GM18517 (cell line): ENCODE measurements around the gene CACHD1.

ENCODE experiments used
- ATAC-seq: cut with Tn5 transposase; IDR thresholded peaks from one replicate; pipeline ENCODE4 v1.9.1; 2021; ENCODE audit warnings: mild to moderate bottlenecking, moderate library complexity; ENCODE audit not compliant: unreplicated experiment

The CACHD1 gene

DNA sequence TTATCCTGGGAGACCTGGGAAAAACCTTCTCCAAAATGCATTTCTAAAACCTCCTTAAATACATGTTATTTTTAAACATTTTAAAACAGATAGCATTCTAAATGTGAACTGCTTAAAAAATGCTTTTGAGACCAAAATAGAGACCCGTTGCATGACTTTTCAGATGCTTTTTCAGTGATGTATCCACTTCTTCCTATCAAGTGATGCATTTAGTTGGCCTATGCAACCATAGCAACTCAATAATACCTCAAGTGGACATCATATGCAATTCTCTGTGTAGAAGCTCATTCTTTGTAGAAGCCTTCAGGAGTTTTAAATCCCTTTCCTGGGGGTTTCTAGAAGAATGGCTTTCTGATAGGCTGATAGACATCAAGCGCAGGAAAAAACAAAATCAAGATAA, 180.5 kb downstream of the CACHD1 start:
- no peak for ATAC-seq

- no peak for ATAC-seq
These were observed 181.9 kb downstream of the CACHD1 start for GRCh38 chr1:64651841-64652240.

DNA sequence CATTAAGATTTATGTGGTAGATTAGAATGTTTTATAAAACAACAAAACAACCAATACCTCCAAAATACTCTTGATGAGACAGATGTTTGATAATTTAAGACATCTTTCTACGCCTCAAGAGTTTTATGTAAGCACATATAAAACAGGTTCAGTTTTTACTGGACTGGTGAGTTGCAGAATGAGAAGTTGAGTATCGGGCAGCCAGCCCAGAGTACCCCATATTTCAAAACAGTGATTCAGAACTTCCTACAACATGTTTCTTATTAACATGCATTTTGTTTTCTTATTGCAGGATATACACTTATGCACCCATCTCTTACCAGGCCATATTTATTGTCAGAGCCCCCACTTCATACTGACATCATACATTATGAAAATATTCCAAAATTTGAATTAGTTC, 183.5 kb downstream of the CACHD1 start:
- no peak for ATAC-seq

- ATAC-seq = no peak
These were observed 184.8 kb downstream of the CACHD1 start for GRCh38 chr1:64654519-64655341.

DNA sequence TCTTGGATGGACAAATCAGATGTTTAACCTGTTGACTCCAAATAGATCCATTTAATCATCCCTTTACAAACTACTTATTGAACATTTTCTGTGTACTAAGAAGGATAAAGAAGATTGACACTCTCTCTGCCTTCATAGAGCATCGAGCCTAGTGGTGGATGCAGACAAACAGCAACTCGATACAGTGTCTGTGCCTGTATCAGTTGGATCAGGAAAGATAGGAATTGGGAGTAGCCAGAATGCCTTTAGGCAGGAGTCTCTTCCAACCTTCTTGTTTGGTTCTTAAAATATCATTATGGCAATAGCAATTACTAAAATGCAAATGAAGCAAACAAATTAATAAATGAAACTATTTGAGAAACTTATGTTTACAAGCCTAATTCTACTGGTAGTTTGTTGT, 185.9 kb downstream of the CACHD1 start:
- no peak for ATAC-seq

DNA sequence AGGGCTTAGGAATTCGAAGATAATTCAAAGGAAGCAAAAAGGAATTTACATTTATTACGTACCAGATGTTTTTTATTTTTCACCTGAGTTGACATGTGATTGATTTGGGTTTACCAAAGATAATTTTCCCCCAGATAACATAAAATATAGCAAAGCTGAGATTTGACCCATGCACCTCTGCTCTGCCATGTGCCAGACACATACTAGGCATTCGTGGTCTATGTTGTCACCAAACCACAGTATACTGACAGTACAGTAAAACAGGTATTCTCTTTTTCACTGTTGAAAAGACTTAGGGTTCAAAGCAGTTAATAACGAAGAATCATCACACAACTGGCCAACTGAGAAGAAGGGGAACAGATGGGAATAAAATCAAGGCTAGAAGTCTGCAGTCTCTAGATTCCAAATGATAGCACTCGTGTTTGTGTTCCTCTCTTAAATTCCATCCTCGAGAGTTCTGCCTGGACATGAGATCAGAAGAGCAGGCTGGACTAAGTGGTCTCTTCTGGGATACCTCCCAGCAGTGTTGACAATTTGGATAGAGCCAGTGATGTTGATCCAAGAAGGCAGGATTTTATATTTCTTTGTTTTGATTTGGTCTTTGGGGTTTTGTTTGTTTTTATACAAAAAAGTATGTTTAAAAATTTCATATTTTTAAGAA, 189.7 kb downstream of the CACHD1 start:
- ATAC-seq = no peak

GRCh38 chr1:64663668-64664067, 193.7 kb downstream of the CACHD1 start:
- ATAC-seq = no peak

DNA sequence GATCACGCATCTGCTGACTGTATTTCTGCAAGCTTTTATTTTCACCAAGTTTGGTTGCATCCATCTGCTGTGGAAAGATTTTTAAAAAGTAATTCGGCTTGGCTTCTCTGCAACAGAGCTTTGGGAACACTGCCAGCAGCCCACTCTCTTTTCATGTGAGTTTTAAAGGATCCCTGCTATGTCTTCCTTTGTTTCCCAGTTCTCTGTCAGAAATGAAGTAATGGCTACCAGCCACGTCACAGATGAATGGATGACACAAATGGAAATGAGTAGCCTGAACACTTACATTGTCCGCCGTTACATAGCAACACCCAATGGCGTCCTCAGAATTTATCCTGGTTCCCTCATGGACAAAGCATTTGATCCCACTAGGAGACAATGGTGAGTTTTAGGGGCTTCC, 194.4 kb downstream of the CACHD1 start:
- no peak for ATAC-seq

- ATAC-seq = no peak
These were observed 199.3 kb downstream of the CACHD1 start for GRCh38 chr1:64669098-64669675.

- ATAC-seq = peak; percentile 64
These were observed 205.9 kb downstream of the CACHD1 start for GRCh38 chr1:64675718-64676345.

GRCh38 chr1:64676386-64676785, 206.5 kb downstream of the CACHD1 start:
- no peak for ATAC-seq

DNA sequence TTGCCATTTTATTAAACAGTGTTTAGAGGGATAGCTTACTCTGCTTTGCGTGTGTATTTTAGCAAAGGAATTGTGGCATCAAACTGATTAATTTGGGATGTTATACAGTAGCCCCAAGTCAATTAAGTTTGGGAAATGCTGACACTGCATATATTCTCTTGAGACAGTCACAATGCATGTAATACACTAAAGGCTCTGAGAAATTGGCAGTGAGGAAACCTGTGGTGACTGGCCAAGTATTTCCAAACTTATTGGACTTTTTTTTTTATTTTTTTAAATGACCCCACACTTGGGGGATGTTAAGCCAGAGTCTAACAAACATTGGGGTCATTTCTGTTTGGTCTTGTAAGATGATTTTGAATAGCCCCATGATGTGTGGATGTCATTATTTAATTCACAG, 207.6 kb downstream of the CACHD1 start:
- ATAC-seq = no peak

- ATAC-seq = no peak
These were observed 208.4 kb downstream of the CACHD1 start for GRCh38 chr1:64678366-64678765.

DNA sequence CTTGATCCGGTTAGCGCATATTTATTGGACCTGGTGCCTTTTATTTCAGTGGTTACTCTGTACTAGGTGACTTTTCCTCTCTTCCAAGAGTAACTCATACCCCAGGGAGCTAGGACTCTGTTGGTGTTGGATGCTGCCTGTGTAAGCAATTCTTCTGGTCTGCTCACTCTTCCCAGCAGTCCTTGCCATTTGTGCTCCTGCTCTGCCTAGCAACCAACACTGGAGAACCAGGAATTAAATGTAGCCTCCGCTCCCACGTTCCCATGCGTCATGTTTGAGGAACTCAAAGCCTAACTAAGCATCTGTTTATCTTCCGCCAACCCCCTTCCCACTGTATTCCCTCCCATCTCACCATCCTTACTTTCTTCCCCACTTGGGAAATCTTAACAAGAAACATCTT, 209.2 kb downstream of the CACHD1 start:
- no peak for ATAC-seq

DNA sequence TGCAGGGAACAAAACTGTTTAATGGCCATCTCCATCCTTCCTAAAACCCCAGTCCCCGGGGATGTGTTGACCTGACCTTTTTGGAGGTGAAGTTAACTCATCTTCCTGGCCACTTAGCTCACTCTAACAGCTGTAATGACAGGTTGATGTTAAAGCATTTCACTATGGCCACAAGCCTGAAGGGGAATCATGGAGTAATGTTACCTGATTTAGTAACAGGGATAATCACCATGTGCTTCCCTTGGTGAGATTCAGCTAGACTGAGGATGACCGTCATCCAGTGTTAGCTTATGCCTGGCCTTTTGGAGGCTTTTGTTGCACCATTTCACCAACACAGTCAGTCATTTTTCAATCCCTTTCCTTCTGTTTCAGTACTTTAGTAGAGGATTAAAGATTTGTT, 210.7 kb downstream of the CACHD1 start:
- no peak for ATAC-seq

GRCh38 chr1:64681043-64681442, 211.1 kb downstream of the CACHD1 start:
- ATAC-seq = no peak

GRCh38 chr1:64683419-64683818, 213.5 kb downstream of the CACHD1 start:
- no peak for ATAC-seq

DNA sequence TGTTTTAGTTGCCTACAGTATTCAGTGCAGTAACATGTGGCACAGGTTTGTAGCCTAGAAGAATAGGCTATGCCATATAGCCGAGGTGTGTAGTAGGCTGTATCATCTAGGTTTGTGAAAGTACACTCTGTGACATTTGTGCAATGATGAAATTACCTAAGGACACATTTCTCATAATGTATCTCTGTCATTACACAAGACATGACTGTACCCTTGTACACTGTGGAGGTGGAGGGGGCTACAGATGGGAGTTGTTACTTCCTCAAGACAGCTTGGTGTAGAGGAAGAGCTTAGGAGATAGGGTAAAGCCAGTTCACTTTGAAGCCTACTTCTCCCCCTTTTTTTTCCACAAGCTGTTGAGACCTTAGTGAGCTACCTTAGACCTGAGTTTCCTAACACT, 215.3 kb downstream of the CACHD1 start:
- no peak for ATAC-seq

DNA sequence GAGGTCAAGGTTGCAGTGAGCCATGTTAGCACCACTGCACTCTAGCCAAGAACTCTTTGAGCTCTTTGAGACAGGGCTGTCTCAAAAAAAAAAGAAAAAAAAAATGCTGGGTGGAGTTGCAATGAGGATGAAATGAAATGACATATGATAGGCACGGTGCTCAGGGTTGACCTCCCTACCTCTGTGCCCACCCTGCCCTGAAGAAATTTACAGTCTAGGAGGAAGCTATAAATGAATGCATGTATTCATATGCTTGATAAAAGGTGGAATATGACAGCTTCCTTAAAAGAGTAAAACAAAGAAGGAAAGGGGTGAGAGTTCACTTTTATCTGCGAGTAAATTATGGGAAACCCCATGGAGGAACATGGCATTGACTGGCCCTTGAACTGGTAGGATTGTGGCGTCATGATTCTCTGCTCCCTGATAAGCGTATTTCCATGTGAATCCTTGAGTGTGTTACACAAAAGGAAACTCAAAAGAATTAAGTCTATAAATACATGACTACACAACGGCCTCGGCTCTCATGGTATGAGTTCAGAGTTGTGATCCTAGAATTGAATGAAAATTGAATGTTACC, 215.9 kb downstream of the CACHD1 start:
- no peak for ATAC-seq

DNA sequence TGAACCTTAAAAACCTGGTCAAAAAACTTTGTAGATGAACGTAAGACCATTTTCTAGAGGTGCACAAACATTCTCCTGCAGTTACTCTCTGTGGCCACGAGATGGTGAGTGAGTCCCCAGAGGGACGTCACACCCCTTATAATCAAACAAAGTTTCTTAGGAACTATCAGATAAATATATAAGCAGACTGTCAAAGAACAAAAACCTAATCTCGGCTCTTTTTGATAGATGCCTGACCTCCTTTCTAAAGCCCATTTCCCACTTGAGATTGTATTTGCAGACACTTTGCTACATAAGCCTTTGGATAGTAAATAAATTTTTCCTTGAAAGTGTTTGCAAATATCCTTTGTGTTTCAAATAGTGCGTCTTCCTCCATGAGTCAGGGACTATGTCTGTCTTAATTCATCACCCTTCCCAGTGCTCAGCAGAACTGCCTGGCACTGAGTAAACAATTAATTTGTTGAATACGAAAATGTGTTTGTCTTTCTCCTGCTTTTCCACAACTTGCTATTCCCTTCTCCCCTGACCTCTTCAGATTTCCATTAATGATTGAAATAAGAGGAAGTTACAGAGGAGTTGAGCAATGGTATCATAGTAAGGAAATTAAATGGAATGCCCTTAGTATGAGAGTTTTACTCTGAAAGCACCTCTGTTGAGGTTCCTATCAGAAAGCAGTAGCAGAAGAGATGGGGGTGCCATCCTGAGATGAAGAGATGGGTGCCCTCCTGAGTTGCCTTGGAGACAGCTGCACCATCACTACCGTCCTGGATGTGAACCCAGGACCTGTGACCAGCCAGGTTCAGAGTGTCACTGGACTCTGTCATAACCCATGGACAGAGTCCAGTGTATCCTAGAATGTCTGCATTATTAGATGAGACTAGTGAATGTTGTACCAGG, 217.1 kb downstream of the CACHD1 start:
- peak; percentile 57 for ATAC-seq
